Peyer's patch (tissue), 4 donors: ENCODE results near the gene CTAGE1. TPM values are rescaled to one million over a fixed set of nuclear protein-coding genes. Genes with fewer than 3 reads are reported as not detected.

Source experiments
- DNase-seq, 3 donors: peaks; one replicate each; pipeline ENCODE4 v3.0.0-alpha.2; 2017 to 2019
- H3K27ac ChIP-seq, 4 donors: fragments of 200-600 bp; sonication (generic); one replicate each; pipeline ENCODE4 v1.5.1; 2016 to 2019
- H3K27me3 ChIP-seq, 2 donors: fragments of 200-600 bp; sonication (generic); one replicate each; pipeline ENCODE4 v1.5.1; 2019
- H3K36me3 ChIP-seq, 3 donors: fragments of 200-600 bp; sonication (generic); one replicate each; pipeline ENCODE4 v1.5.1; 2016 to 2019
- H3K4me1 ChIP-seq, 4 donors: fragments of 200-600 bp; sonication (generic); one replicate each; pipeline ENCODE4 v1.5.1; 2016 to 2019
- H3K4me3 ChIP-seq, 4 donors: fragments of 200-600 bp; sonication (generic); 1 replicate in 3 of 4; 2 replicates in 1 of 4; pipeline ENCODE4 v1.5.1; 2016 to 2019; ENCODE audit warnings: mild to moderate bottlenecking in 1 of 4
- H3K9me3 ChIP-seq, 4 donors: fragments of 200-600 bp; sonication (generic); one replicate each; pipeline ENCODE4 v1.5.1; 2016 to 2019; ENCODE audit warnings: mild to moderate bottlenecking in 1 of 4
- CTCF ChIP-seq, 6 experiments: fragments of 450-650 bp in 4 of 6; fragments of 200-600 bp in 2 of 6; sonication (generic) in 1 of 6; IDR thresholded peaks; one replicate each; pipeline ENCODE4 v1.5.1; 2017 to 2019; ENCODE audit warnings: antibody characterized with exemption in 6 of 6, mild to moderate bottlenecking in 3 of 6, moderate library complexity in 1 of 6
- POLR2A ChIP-seq, 2 donors: fragments of 450-650 bp; IDR thresholded peaks; one replicate each; pipeline ENCODE4 v1.5.1; 2017; ENCODE audit warnings: antibody characterized with exemption in 2 of 2, mild to moderate bottlenecking in 2 of 2, moderate library complexity in 2 of 2
- total RNA-seq, 4 donors: library from RNA; depleted of rRNA; stranded (reverse); fragments of >200 nt; gene quantifications; one replicate each; pipeline ENCODE4 v1.1.0, GENCODE V29; 2016

CTAGE1 gene, protein sequence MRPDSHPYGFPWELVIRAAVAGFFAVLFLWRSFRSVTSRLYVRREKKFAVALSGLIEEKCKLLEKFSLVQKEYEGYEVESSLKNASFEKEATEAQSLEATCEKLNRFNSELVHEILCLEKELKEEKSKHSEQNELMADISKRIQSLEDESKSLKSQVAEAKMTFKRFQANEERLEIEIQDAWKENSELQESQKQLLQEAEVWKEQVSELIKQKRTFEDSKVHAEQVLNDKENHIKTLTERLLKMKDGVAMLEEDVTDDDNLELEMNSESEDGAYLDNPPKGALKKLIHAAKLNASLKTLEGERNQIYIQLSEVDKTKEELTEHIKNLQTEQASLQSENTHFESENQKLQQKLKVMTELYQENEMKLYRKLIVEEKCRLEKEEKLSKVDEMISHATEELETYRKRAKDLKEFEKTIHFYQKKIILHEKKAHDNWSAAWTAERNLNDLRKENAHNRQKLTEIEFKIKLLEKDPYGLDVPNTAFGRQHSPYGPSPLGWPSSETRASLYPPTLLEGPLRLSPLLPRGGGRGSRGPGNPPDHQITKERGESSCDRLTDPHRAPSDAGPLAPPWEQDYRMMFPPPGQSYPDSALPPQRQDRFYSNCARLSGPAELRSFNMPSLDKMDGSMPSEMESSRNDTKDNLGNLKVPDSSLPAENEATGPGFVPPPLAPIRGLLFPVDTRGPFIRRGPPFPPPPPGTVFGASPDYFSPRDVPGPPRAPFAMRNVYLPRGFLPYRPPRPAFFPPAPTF
- not detected for total RNA-seq

DNA sequence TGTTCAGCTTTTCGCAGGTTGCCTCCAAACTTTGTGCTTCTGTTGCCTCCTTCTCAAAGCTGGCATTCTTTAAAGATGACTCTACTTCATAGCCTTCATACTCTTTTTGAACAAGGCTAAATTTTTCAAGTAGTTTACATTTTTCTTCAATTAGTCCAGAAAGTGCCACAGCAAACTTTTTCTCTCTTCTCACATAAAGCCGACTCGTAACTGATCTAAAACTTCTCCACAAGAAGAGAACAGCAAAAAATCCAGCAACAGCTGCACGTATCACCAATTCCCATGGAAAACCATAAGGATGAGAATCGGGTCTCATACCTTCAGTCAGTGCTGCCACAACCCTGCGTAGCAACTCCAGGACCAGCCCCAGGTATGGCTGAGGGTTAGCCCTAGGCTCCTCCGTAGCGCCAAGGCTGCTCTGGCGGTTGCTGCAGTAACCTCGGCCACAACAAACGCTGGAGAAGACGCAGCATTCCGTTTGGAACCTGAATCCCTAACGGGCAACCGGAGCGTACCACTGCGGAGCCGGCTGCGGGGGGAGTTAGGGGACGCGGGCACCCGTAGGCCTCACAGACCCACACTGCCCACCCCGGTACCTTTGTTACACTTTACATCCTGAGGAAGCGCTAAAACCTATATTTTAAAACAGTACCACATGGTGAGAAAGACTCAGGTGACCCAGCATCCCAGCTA is at the start of gene CTAGE1:
TSS of gene CTAGE1 (minus strand) at position 420 of the 693 bp plus-strand sequence. CDS start at position 316, 104 bp downstream.
- H3K36me3 ChIP-seq: no peaks in the 10 kb centered on the region
- H3K9me3 ChIP-seq: no peaks in the 10 kb centered on the region
- no peak for DNase-seq
- TF ChIP-seq POLR2A (IDR thresholded peaks at IDR 0.05): no peak
- TF ChIP-seq CTCF (IDR thresholded peaks at IDR 0.05): no peak
- no peak within 1 kb of the TSS for H3K27ac ChIP-seq
- H3K27me3 ChIP-seq: no peaks in the 10 kb centered on the region
- H3K4me1 ChIP-seq: peaks cover 0 to under 1% (median 0%) of the 10 kb centered on the region in 4 donors
- no peak within 1 kb of the TSS for H3K4me3 ChIP-seq

DNA sequence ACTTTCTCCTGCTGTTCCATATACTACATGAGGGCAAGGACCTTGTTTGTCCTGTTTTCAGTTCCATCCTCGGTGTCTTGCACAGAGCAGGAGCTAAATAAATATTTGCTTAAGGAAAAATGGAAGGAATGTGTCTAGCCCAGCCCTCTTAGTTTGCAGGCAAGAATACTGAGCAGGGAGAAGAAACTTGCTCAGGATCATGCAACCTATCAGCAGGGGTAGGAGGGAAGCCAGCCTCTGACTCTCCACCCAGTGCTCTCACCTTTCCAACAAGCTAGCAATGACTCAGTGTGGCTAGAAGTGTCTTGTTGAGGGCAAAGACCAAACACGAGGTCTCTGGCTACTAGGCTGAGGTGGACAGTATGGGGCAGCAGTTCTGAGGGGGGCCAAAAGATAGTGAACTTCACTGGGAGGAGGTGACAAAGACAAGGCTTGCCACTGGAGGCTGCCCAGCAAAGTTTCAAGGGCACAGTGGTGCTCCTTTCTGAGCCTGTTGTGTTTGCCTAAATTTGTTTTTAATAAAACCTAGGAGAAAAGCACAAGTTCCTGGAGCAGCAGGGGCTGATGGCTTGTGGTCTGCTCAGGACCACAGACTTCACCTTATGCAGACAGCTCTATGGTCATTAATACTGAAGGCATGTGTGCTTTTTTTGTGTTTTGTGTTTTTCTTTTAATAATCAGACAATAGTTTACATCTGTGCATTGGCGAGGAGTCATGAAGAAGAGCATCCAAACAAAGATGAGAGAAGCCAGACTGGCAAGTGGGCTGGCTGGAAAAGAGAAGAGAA is 49.1 kb upstream of the CTAGE1 start:
- Histone ChIP-seq H3K9me3 (no peaks in the 10 kb centered on the region), H3K36me3 (no peaks in the 10 kb centered on the region), H3K27ac (peak overlapping the region in 2 of 4 donors; percentile 28 to 44), H3K27me3 (no peaks in the 10 kb centered on the region), H3K4me3 (no peak overlapping the region), H3K4me1 (peaks cover 0 to 33% (median 1%) of the 10 kb centered on the region in 4 donors)
- DNase-seq: peak in 1 of 3 donors; percentile 58
- TF ChIP-seq POLR2A (IDR thresholded peaks at IDR 0.05): no peak

DNA sequence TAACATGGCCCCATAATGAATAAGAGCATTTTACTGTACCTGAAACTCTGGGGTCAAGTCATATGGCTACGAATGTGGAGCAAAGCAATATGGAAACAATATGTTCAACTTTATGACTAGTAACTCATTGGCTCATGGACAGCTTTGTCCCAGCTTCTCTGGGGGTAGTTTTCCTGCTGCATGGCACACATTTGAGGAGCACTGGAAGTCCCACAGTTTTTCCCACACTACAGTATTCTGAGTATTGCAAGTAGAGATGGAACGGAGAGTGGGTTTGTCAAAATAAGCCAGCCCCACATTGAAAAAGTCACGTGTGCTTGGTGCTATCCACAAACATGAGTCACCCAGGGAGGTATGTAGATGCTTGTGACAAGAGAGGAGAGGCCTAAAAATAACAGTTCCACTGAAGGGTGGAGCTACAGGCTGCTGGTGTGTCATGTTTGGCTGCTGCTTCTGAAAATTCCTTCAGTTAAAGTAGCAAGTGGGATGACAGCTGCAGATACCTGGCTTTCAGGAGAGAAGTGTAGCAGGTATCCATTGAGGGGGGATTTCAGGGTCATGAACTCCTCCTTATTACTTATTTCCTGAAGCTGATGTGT is 48.2 kb upstream of the CTAGE1 start:
- Histone ChIP-seq H3K9me3 (no peaks in the 10 kb centered on the region), H3K27ac (peak overlapping the region in 1 of 4 donors; percentile 44)
- DNase-seq: no peak

GRCh38 chr18:22463076-22463475 is 45.4 kb upstream of the CTAGE1 start:
- H3K9me3 ChIP-seq: no peaks in the 10 kb centered on the region
- no peak for DNase-seq
- TF ChIP-seq POLR2A (IDR thresholded peaks at IDR 0.05) (no peak), CTCF (IDR thresholded peaks at IDR 0.05) (no peak)
- H3K4me3 ChIP-seq: no peak overlapping the region
- no peaks in the 10 kb centered on the region for H3K27me3 ChIP-seq
- H3K27ac ChIP-seq: no peak overlapping the region
- peaks cover 0 to 20% (median 1%) of the 10 kb centered on the region in 4 donors for H3K4me1 ChIP-seq
- H3K36me3 ChIP-seq: no peaks in the 10 kb centered on the region

More for the DNA sequence above, 48.2 kb upstream of the CTAGE1 start:
- Histone ChIP-seq H3K4me3 (no peak overlapping the region), H3K4me1 (peaks cover 0 to 29% (median 1%) of the 10 kb centered on the region in 4 donors), H3K27me3 (no peaks in the 10 kb centered on the region), H3K36me3 (no peaks in the 10 kb centered on the region)
- TF ChIP-seq POLR2A (IDR thresholded peaks at IDR 0.05): no peak

DNA sequence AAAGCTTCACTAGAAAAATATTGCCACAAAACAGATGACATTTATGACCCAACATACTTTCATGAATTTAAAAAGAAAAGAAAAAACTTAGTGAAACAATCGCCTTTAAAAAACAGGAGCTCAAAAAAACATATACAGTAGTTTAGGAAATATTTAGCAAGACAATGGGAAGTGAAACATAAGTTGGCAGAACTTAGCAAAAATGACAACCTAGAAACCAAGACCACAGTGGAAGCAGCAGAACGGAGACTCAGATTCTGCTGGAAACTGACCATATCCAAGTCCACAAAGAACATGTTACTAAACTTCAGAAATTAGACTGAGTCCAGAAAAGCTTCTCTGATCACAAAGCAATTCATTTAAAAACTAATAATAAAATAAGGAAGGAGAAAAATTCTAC is 41.8 kb upstream of the CTAGE1 start:
- Histone ChIP-seq H3K9me3 (no peaks in the 10 kb centered on the region), H3K4me1 (no peaks in the 10 kb centered on the region), H3K27ac (no peak overlapping the region), H3K4me3 (no peak overlapping the region), H3K36me3 (no peaks in the 10 kb centered on the region), H3K27me3 (no peaks in the 10 kb centered on the region)
- no peak for DNase-seq
- TF ChIP-seq CTCF (IDR thresholded peaks at IDR 0.05) (no peak), POLR2A (IDR thresholded peaks at IDR 0.05) (no peak)

GRCh38 chr18:22457524-22457923 is 39.8 kb upstream of the CTAGE1 start:
- TF ChIP-seq CTCF (IDR thresholded peaks at IDR 0.05) (no peak), POLR2A (IDR thresholded peaks at IDR 0.05) (no peak)
- no peaks in the 10 kb centered on the region for H3K4me1 ChIP-seq
- no peak overlapping the region for H3K27ac ChIP-seq
- no peak for DNase-seq
- H3K4me3 ChIP-seq: no peak overlapping the region
- H3K9me3 ChIP-seq: no peaks in the 10 kb centered on the region
- H3K36me3 ChIP-seq: no peaks in the 10 kb centered on the region
- H3K27me3 ChIP-seq: no peaks in the 10 kb centered on the region
